Choroid plexus epithelial cell (primary cell): ENCODE data around the gene MNX1.

Source experiments
- DNase-seq: peaks from one replicate; pipeline ENCODE4 v3.0.0-alpha.2; 2010; ENCODE audit warnings: low read depth
- H3K4me3 ChIP-seq: 2 replicates; pipeline ENCODE4 v1.5.1; 2011; ENCODE audit warnings: low read depth, mild to moderate bottlenecking, control low read depth, low read length, moderate library complexity
- CTCF ChIP-seq: conservative IDR thresholded peaks from 2 replicates; pipeline ENCODE4 v1.5.1; 2011; ENCODE audit warnings: low read depth, mild to moderate bottlenecking, control low read depth, inconsistent platforms, low read length, moderate library complexity

MNX1 gene

GRCh38 chr7:157033483-157034473 lies 23.3 kb upstream of the MNX1 start:
- no peak for DNase-seq
- TF ChIP-seq CTCF: no peak
- H3K4me3 ChIP-seq: no peak overlapping the region

- TF ChIP-seq CTCF: no peak
- no peak for DNase-seq
- H3K4me3 ChIP-seq: no peak overlapping the region
Measured at GRCh38 chr7:157032644-157033482, 22.4 kb upstream of the MNX1 start.

- no peak for TF ChIP-seq CTCF
- no peak for DNase-seq
- H3K4me3 ChIP-seq: no peak overlapping the region
Measured at GRCh38 chr7:157032128-157032527, 21.7 kb upstream of the MNX1 start.

GRCh38 chr7:157028199-157028903 lies 17.9 kb upstream of the MNX1 start:
- no peak overlapping the region for H3K4me3 ChIP-seq
- DNase-seq: no peak
- no peak for TF ChIP-seq CTCF

- no peak for TF ChIP-seq CTCF
- no peak for DNase-seq
- no peak overlapping the region for H3K4me3 ChIP-seq
Measured at GRCh38 chr7:157027568-157028198, 17.2 kb upstream of the MNX1 start.

GRCh38 chr7:157024716-157025115 lies 14.3 kb upstream of the MNX1 start:
- DNase-seq: no peak
- TF ChIP-seq CTCF: no peak
- H3K4me3 ChIP-seq: no peak overlapping the region
